Measurements from ENCODE around the gene RASSF6.
A peak's percentile ranks its signal among the peaks of the same experiment; 100 is the strongest.
"Not testable (repeated sequence)": the region's sequence is repeated elsewhere in the genome, so short reads cannot be mapped to it uniquely, and the experiment has no call there.

Gene RASSF6

GRCh38 chr4:73575660-73576059, 44.6 kb downstream of the RASSF6 start:
- no peak for DNase-seq

- DNase-seq, result peak; percentile 75
Measured at GRCh38 chr4:73573794-73574528, 46.3 kb downstream of the RASSF6 start.

- not testable (repeated sequence) for DNase-seq
Measured at GRCh38 chr4:73550865-73551264, 69.4 kb downstream of the RASSF6 start.

- no peak for DNase-seq
Measured at GRCh38 chr4:73544620-73545019, 75.6 kb downstream of the RASSF6 start.

DNA sequence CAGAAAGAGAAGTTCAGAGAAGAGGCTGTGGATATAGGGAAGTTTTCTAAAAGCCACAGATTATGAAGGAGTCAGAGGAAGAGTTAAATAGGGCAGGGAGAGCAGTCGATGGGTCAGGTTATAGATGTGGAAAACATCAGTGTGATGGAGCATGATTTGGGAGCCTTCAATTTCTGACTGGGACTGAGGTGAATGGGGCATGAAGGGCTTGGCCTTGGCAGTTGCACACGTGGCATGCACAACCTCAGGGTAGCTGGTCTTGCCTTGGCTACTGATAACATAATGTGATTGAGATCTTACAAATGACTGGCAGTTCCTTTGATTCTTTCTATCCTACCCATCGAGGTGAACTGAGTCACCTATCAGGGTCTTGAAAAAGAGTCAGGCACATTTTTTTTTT, 79.0 kb downstream of the RASSF6 start:
- no peak for DNase-seq

DNA sequence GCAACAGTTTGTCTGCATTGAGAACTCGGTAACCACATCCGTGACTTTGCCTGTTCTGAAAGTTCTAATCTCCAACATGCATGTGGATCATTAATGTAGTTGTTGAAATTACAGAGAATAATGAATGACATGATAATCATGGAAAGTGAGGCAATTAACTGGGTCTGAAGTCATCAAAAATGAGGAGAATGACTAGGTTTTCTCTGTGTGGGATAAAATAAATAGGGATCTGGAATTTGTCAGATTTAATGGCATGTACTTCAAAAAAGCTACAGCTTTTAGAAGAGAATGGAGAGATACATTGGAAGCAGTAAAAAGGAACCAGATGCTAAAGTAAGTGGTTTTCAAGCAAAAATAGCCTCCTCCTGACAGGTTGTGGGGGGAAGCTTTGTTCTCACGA, 79.4 kb downstream of the RASSF6 start:
- no peak for DNase-seq

DNA sequence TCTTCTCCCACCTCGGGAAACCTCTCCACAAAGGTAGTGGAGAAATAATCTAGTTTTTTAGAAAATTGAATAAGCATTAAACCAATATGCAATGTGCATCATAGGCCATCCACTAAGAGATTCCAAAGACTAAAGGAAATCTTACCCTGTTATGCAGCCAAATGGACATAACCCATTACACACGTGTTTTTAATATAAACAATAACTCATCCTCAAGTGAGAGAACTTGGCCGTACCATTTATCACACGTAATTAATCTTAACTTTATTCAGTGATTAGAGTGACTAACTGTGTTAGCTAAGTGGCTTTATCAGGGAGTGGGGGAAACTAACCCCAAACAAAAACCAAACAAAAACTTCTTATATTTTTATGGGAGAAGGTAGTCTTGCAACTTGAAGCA, 80.8 kb downstream of the RASSF6 start:
- no peak for DNase-seq

DNA sequence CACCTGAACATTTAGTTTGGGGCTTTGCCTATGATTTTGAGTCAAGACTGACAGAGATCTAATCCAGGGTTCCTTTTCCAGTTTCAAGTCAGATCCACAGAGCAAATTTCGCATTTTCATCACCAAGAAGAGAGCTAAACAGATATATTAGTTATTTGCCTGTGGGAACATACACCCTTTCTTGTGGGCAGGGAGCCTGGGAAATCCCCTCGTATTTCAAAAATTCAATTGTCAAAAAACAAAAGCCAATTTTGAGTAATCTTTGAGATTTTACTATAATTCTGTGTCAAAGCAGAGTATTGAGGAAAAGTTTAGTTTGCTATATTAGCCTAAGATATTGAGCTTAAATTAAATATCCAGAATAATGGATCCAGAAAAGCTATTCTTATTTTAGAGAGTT, 82.1 kb downstream of the RASSF6 start:
- DNase-seq, result no peak

DNA sequence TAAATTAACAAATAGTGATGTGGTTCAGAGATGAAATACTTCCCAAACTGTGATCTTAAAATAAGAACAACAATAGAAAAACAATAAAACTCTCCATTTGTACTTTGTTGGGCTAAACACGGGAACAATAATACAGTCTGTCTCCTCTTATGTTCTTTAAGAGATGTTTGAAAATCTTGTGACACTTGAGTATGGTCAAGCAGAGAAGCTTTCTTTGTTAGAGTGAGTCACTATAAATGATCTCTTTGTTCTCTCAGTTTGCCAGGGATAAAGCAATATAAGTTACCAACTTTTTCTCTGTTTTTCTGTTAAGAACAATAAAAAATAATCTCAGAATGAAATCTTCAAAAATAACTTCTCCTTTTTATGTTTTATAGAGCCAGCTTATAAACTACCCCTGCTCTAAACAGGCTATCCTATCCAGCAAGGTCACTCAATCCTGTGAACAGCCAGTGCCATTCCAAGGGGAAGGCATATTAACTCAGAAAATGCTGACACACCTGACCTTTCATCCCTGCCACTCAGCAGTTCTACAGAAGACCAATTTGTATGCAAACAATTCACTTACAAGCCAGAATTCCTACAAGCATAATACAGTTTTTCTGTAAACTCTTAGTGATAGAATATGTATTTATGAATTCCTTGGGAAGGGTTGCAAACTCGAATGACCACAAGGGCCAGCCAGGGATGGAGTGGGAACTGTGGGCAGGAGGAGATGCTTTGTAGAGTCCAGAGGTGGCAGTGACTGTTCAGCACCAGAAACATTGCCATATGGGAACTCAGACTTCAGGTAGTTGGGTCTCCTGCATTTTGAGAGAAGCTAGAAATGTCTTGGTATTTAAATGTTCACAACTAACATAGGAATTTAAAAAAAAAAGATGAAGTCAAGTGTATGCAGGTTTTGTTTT, 86.5 kb downstream of the RASSF6 start:
- peak; percentile 7 for DNase-seq

DNA sequence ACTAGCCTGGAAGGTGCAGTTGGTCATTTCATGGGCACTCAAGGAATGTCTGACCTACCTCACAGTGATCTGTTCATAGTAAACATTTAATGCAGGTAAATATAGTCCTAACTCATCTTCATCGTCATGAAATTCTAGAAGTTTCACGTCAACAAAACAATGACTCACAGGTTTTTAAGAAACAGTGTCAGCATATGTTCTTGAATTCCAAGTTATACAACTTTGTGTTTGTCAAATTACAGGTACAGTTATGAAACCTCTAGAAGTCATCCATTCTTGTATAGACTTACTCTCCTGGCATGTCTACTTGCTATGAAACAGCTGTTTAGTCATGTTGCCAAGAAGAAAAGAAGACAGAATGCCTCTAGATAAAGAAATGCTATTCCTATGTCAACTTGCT, 92.1 kb downstream of the RASSF6 start:
- no peak for DNase-seq

DNA sequence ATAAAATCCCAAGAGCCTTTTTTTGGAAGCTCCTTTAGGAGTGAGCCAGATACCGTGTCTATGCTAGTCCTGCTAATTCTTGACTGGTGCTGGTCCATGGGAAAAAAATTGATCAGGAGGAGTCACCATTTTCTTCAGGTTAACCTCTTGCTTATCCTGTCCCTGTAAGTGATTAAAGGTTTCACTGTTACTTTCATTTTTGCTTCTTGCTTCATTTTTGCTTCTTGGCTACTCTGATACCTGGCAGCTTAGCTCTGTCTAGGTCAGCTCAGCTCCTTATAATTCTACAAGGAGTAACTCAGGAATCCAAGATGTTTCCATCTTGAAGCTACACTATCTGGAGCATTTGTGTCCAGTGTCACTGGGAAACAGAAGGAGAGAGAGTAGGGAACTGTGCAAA, 93.0 kb downstream of the RASSF6 start:
- no peak for DNase-seq

GRCh38 chr4:73525611-73526010, 94.6 kb downstream of the RASSF6 start:
- DNase-seq, result no peak

DNA sequence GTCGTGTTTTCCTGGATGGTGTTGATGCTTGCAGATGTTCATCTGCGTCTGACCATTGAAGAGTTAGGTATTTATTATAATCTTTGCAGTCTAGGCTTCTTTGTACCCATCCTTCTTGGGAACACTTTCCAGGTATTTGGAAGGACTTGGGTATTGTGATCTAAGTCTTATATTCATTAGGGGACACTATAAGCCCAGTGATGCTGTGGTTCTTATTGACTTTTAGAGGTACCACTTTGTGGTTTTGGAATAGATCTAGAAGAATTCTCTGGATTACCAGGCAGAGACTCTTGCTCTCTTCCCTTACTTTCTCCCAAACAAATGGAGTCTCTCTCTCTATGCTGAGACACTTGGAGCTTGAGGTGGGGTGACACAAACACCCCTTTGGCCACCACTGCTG, 97.1 kb downstream of the RASSF6 start:
- DNase-seq, result no peak

All from retina (tissue), 1 donor.